GM19463 (cell line): Measurements from ENCODE around the gene CCN6.
A peak's percentile ranks its signal among the peaks of the same experiment; 100 is the strongest.
"Not testable (repeated sequence)": the region's sequence is repeated elsewhere in the genome, so short reads cannot be mapped to it uniquely, and the experiment has no call there.

Source experiments
- ATAC-seq: cut with Tn5 transposase; IDR thresholded peaks from one replicate; pipeline ENCODE4 v1.9.1; 2021; ENCODE audit warnings: mild to moderate bottlenecking, moderate library complexity; ENCODE audit not compliant: unreplicated experiment

CCN6 gene

DNA sequence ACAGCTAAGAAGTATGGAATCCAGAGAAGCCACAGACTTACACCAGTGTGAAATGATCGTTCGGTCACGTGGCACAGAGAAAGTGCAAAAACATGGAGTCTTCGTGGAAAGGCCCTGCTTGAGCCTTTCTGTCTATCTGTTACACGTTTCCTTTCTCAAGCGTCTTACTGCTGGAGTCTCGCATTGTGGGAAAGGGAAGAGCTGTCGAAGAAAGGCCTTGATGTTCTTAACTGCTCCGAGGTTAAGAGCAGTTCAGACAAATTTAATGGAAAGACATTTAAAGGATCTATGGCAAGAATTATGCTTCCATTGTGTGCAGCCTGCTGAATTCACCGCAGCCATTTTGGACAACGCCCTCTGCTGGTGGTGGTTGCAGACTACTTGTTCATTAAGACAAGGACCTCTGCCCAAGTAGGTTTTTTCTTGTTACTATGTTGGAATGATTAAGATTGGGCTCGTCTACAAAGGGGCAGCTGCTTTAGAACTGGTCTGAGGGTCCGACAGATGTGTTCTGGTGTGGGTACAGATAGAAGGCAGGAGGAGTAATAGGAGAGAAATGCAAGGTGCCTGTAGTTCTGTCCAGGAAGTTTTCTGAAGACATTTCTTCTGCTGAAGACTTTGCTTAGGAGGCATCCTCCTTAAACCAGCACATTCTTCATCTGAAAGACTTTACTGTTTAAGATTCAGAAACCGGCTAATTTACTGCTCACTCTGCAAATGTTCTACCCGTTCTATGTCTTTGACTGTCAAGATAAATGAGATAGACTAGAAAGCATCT lies 24.7 kb upstream of the CCN6 start:
- ATAC-seq, result peak; percentile 77

DNA sequence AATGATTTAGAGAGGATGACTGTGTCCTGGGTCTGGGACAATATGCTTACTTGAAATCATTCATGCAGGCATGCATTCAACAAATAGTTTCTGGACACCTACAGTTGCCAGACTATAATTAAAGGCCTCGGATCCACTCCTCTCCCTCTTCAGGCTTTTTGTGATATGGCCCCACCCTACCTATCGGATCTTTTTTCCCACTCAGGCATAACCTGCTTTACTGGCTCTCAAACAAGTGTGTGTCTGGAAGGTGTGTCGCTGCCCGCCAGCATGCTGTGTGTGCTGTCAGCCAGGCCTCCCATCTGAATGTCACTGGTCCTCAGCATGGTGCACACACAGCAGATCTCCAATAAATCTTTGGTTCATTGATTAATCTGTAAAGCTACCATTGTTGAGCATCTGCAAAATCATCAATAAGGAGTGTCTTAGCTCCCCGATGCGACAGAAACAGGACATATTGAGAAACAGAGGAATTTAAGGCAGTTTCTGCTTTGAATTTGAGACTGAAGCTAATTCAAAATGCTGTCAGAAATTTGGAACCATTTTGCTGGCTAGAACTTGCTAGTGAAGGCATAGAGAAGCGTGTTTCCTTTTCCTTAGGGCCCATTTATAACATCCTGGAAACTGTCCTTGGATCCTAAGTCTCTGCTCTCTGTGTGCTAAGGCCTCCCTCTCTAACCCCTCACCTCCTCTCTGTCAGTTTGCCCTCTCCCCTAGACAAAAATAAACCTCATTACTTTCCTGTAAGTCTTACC lies 23.5 kb upstream of the CCN6 start:
- no peak for ATAC-seq

DNA sequence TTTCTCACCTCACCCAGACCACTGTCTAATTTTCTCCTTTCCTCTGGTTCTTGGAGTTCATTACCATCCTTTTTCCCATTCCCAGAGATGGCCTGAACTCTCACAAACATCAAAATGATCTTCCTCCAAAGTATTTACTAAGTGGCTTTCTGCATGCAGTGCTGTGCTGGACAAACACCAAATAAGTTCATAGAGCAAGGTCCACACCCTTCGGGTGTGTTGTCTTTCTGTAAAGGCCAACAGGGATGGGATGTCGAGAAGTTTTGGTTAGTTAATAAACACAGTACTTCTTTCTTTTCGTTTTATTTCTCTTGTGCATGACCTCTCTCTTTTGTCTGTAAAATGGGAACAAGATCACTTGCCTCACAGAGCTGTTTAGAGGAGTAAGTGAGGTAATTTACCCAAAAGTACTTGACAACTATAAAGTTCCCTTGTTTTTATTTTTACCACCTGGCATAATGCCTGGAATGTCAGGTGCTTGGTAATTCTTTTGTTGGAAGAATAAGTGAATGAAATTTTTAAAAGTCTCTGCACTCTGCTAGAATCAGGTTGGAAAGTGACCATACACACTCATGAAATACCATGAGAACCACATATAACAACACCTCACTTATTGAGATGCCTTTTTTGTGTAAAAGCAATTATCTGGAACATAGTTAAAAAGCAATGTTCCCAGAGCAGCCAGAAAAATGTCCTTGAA lies 22.8 kb upstream of the CCN6 start:
- ATAC-seq, result no peak

DNA sequence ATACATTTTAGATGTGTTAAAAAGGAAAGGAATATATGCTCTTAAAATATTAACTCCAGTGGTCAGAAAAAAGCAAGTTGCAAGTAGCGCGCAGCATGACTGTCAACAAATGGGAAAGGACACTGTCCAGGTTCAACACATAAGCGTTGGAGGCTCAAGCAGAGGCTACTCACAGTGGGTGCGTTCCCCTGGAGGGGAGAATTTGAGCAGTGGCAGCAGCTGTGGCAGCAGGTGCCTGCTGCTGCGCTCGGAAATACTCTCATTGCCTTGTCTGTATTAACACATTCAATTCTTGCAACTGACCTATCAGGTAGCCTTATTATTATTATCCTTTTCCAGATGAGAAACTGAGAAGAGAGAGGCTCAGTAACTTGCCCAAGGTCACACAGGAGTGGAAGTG lies 21.9 kb upstream of the CCN6 start:
- no peak for ATAC-seq

DNA sequence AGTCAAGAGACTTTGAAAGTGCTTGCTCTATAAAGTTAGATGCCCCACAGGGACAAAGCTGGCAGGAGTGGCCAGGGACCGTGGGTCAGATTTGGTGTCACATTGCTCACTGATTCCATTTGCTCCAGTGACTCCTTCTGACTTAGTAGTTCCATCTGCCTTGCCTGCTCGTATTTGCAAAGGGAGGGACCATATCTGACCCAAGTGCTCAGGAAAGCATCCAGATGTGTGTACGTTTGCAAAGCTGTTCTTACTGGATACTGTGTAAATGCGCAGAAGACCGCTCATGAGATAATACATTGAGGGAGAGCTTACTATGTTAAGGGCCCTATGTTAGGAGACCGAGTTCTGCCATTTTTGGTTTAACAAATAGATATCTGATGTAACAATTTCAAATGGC lies 21.2 kb upstream of the CCN6 start:
- ATAC-seq, result no peak

DNA sequence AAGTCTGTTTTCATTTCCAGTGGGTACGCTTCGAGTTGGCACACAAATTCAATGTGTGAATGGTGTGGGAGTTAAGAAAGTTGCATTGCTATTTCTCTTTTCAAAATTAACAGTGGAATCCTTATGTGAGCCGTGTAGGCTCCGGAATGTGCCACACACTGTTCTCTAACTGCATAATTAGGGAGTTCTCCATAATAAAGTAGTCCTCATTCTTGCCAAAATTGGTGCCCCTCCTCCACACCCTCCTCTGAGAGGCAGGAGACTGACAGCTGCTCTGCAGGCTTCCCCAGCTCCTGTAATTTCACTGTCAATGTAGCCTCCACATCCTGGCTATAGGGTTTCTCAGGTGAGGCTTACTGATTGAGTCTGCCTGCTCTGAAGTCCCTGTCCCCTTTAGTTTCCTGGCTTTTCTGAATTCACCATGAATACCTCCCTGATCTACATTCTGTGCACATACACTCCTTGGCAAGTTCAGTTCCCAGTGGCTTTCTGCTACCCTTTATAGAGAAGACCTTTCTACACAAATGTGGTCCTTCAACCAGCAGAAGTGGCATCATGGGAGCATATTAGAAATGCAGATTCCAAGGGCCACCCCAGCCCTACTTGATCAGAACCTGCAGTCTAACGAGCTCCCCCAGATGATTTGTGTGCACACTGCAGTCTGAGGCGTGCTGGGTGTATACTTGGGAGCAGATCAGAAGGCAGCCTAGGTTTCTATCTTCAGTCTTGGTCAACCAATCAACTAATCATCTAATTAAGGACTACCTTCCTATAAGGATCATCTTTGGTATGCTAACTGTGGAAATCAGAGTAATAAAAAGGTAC lies 19.9 kb upstream of the CCN6 start:
- no peak for ATAC-seq

DNA sequence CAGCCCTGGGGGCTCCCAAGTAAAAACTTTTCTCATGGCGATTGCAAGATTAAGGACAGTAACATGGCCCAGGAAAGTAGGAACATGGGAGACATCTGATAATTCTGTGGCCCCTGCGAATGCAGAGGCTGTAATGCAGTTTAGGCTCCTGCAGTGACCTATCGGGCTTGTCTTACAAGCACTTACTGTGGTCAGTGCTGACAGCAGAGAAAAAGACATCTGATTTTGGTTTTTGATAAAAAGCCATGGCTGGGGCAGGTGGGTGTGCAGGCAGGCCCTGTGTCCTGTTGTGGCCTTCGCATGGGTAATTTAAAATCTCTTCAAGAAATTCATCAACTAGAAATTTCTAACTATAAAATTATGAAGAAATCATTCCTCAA lies 19.3 kb upstream of the CCN6 start:
- no peak for ATAC-seq

DNA sequence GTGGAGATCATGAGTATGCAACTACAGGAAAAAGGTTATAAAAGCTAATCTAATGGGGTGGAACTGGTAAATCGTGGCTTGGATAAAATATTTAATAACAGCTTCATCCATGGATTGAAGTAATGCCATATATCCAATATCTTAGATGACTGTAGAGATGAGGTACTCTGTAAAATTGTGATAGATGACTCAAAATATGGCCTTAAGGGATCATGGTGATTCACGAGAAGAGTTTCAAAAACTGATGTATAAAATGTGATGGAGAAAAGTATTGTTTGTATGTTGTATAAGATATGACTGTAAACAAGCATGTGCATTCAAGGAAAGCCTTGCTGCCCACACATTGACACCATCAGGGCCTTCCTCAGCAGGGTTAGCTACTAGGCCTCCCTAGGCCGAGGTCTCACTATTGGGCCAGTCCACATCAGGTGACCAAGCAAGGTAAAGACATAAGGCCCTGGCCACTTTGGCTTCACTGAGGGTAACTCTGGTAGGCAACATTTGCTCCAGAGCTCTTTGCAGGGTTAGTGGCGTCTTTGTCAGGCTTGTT lies 17.7 kb upstream of the CCN6 start:
- no peak for ATAC-seq

DNA sequence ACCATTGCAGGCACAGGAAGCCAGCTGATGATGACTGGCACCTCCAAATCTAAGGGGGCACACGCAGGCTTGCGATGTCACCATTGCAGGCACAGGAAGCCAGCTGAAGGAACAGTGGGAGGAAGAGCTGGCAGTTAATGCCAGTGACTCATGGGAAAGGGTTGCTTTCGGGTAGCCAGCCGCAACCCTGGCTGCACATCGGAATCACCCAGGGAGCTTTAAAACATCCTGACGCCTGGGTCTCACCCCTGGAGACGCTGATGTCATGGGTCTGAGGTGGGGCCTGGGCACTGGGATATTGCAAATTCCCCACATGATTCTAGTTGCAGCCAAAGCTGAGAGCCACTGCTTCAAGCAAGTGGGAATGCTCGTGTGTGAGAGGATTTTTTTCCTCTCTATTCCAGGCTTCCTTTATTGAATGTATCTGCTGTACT lies 16.1 kb upstream of the CCN6 start:
- ATAC-seq, result no peak

DNA sequence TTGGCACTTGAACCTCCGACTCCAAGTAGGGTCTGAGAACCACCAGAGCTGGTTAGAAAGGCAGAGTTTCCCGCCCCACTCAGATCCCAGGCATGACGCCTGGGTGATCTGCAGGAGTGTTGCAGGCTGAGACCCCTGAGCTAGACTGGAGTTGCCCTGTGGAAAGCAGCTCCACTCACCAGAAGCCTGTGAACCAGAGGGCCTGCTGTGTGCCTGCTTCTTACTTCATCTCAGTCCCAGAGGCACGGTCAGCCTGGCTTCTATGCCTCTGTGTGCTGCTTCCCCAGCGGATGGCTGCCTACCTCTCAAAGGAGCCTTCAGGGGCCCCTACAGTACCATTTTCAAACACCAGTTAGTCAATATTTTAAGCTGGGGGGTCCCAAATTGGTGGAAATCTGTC lies 15.6 kb upstream of the CCN6 start:
- no peak for ATAC-seq

DNA sequence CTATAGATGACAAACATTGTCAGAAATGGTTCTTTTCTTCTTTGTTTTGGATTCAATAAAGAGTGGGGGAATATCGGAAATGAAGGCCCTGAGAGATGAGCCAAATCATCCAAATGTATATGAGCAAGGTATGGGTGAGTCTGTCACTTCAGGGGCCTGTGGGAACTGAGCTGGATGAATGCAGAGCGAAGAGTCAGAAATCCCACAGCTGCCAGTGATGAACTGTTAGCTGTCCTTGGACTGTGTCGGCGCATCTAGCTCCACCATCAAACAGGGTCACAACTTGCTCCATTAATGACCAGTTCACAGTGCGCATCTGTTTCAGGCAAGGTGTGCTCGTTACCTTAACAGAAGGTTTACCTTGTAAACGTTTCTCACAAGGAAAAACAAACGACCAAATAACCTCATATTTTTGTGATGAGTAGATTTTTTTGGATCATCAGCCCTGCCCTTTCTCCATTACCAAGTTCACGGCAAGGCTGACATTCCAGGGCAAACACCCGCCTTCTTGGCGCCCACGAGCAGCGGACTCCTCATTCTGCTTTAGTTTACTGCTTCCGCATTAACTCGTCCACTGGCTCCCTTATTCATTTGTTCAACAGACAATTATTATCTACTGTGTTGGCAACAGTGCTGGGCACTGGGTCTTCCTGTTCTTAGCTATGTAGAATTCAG lies 15.0 kb upstream of the CCN6 start:
- no peak for ATAC-seq

DNA sequence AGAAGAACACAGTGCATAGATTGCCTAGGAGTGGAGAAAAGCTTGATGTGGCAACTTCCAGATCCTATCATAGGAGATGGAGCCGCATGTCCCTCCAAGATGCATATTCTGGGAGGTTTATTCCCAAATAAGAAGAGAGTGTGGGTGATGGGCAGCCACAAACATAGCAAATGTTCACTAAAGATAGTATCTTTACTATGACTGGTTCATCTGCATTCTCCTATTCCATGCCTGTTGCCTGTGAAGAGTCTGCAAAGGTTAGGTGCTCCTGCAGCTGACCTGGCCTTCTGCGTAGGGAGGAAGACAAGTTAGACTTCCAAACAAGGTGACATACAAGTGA lies 14.5 kb upstream of the CCN6 start:
- no peak for ATAC-seq

DNA sequence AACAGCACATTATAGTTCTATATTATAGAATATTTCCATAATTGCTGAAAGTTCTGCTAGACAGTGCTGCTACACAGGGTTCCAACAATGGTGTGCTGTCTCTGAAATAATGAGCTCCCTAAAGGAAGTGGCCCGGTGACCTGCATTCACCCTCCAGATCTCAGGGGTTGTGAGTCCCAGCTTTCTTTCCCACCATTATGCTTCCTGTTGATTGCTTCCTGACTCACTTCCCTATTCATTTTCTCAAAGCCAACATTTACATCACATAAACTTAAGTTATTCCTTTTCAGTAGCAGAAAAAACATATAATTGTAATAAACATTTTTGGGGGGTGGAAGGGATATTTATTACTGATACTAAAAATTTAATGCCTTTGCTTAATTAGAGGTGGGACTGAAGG lies 12.9 kb upstream of the CCN6 start:
- ATAC-seq, result no peak

DNA sequence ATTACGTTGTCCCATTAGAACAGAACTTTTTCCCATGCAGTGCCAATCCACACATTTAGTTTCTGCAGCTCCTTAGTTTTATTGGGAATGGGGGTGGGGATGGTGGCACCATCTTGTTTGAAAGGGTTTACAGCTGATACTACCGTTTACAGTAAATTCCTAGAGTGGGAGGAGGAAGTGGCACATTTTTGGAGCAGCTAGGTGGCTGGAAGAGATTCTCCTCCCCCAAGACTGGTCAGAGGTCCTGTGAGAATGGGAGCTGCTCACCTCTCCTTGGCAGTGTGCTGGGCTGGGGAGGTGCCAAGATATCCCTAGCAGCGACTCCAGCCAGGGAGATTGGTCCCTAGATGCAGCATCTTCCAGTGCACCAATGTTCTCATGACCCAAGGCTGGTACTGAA lies 12.4 kb upstream of the CCN6 start:
- no peak for ATAC-seq

DNA sequence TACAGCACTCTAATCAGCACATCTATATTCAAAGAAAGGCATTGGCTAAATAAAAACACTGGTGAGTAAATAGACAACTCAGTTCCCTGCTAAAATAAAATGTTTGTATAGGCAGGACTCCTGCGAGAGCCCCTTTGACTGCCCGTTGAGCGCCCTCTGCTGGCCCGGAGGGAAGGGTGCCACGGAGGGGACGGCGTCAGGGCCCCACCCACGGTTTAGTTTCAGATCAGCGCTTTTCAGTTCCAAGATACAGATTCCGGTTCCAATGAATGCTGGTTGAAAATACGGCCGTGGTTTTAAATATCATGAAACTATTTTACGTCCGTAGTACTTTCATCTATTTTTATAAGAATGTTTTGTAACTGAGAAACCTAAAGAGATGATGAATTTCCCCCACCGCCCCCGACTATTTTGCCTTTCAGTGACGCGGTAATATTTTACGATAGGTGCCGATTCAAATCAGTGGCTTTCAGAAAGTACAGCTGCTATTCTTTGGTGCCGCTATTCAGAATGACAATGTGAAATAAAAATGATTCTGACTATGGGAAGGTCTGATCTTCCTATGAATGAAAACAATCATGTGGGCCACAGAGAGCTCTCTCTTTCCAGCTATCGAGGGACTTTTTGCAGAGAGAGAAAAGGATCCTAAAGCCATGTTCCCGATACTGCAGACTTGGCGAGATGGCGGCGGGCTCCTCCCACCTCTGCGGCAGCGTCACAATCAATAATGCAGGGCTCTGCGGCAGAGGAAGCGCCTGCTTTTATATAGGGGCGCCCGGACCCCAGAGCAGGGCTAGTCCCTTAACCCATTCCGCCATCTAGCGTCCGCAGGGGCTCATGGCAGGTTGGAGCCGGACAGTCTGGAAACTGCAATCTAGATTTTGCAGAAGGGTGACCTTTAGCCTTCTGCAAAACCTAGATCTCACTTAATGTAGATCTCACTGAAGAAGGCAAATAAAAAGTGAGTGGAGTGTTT lies 10.6 kb upstream of the CCN6 start:
- peak; percentile 88 for ATAC-seq

DNA sequence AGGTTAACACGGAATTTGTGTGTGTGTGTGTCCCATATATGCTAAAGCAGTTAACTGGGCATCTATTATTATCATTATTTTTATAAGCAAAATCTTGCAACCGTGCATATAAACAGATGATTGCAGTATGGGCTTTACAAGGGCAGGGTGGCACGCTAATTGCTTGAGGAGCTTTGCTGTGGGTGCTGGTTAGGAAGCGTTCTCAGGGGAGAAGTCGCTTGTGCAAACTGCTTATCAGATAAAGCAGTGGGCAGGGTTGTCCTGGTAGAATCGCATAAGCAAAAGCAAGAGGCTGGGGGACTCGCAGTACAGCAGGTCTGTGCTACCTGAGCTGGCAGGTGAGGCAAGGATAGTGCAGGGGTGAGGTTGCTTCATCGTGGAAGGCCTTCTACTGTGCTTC lies 9.7 kb upstream of the CCN6 start:
- ATAC-seq, result no peak

DNA sequence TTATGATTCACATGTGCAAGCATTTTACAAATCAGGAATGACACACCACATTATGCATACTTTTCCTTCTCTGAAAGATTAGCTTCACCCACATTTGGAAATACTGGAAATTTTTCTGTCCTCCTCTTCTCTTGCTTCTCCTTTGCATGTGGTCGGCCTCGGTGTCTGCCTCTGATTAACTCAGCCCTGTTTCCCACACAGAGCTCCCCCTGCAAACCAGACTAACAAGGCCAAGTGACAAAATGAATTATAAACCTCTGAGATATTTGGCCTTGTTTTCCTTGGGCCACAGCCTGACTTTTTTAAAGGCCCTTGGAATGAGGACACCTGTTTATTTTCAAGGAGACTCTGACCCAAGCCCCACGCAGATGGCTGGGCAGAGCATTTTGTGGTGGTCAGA lies 9.0 kb upstream of the CCN6 start:
- ATAC-seq, result no peak

DNA sequence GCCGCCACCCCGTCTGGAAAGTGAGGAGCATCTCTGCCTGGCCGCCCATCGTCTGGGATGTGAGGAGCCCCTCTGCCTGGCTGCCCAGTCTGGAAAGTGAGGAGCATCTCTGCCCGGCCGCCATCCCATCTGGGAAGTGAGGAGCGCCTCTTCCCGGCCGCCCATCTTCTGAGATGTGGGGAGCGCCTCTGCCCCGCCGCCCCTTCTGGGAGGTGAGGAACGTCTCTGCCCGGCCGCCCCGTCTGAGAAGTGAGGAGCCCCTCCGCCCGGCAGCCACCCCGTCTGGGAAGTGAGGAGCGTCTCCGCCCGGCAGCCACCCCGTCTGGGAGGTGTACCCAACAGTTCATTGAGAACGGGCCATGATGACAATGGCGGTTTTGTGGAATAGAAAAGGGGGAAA lies 6.4 kb upstream of the CCN6 start:
- ATAC-seq, result not testable (repeated sequence)
